GM12872 (cell line): Measurements from ENCODE around the gene CCDC33.

Experiments
- CTCF ChIP-seq: IDR thresholded peaks from 3 replicates; pipeline ENCODE4 v1.5.1; 2011; ENCODE audit warnings: low read depth, mild to moderate bottlenecking, low read length, moderate library complexity; ENCODE audit not compliant: insufficient read depth

CCDC33 gene

GRCh38 chr15:74244822-74245341 lies 8.8 kb downstream of the CCDC33 start:
- TF ChIP-seq CTCF, result no peak

- TF ChIP-seq CTCF, result no peak
Measured at GRCh38 chr15:74245342-74245931, 9.3 kb downstream of the CCDC33 start.

- TF ChIP-seq CTCF, result no peak
Measured at GRCh38 chr15:74250266-74250665, 14.1 kb downstream of the CCDC33 start.

GRCh38 chr15:74251131-74251811 lies 15.1 kb downstream of the CCDC33 start:
- no peak for TF ChIP-seq CTCF

- no peak for TF ChIP-seq CTCF
Measured at GRCh38 chr15:74252291-74252690, 16.2 kb downstream of the CCDC33 start.

GRCh38 chr15:74252721-74253120 lies 16.6 kb downstream of the CCDC33 start:
- no peak for TF ChIP-seq CTCF

- TF ChIP-seq CTCF, result no peak
Measured at GRCh38 chr15:74253211-74253921, 17.2 kb downstream of the CCDC33 start.
